Measurements from ENCODE around the gene AHR.

The AHR gene

DNA sequence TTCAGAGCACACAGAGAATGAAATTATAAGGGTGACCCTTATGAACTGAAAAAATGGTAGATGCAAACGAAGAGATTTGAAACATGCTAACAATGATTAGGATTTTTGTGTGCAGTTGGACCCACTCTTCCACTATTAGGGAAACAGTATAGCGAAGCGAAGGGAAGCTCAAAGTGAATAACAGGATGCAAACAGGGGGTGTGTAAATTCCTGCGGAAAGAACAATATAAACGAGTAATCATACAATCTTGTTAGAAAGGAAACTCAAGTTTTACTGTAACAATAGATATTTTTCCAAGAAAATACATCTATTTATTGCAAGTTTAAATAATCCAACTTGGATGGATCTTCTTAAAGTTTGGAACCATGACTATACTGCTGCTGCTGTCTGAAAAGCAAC lies 14.7 kb downstream of the AHR start:
- H3K4ac ChIP-seq (ENCODE audit: low read depth in 1 of 2, low read length in 2 of 2), result peak overlapping the region in 1 of 2 experiments; percentile 28
- 86% methylated on average over 4 of the region's 5 CpGs for WGBS

GRCh38 chr7:17315974-17316373 lies 17.5 kb downstream of the AHR start:
- Histone ChIP-seq H3K14ac (ENCODE audit: low read length in 2 of 2) (no peak overlapping the region), H2BK15ac (ENCODE audit: low read depth, poor library complexity, severe bottlenecking) (no peak overlapping the region), H3K18ac (ENCODE audit: low read depth in 1 of 2, low read length in 2 of 2) (peak overlapping the region in 1 of 2 experiments; percentile 57), H3K23ac (ENCODE audit: low read length in 2 of 2) (no peak overlapping the region), H3K4me2 (ENCODE audit: low read length, poor library complexity, severe bottlenecking) (no peak overlapping the region), H3K4me3 (ENCODE audit: insufficient read depth in 1 of 2, low read depth in 1 of 2, low read length in 2 of 2) (no peak overlapping the region), H2BK120ac (ENCODE audit: low read depth, low read length) (no peak overlapping the region), H3K36me3 (ENCODE audit: control insufficient read depth in 1 of 2, insufficient read depth in 2 of 2, low read depth in 1 of 2, low read length in 2 of 2) (peaks cover 7 to 24% of the 10 kb centered on the region in 2 experiments), H3K9ac (ENCODE audit: low read length) (no peak overlapping the region), H3K79me1 (replicated peaks; ENCODE audit: low read length, poor library complexity, severe bottlenecking) (peaks cover 1% of the 10 kb centered on the region), H3K9me3 (ENCODE audit: control insufficient read depth, low read length) (no peaks in the 10 kb centered on the region), H3K27me3 (ENCODE audit: control insufficient read depth in 1 of 2, insufficient read depth in 1 of 2, low read length in 2 of 2) (no peaks in the 10 kb centered on the region), H2BK12ac (ENCODE audit: low read length in 2 of 2) (peak overlapping the region in 1 of 2 experiments; percentile 24), H3K27ac (ENCODE audit: low read length, poor library complexity, severe bottlenecking) (no peak overlapping the region), H2BK5ac (ENCODE audit: low read depth, low read length, poor library complexity, severe bottlenecking) (no peak overlapping the region), H4K91ac (ENCODE audit: low read length) (no peak overlapping the region), H2AFZ (ENCODE audit: low read depth, low read length) (no peak overlapping the region), H3K4me1 (ENCODE audit: control insufficient read depth, insufficient read depth, low read depth, low read length) (peaks cover 3% of the 10 kb centered on the region), H3K4ac (ENCODE audit: low read depth in 1 of 2, low read length in 2 of 2) (no peak overlapping the region), H2AK5ac (ENCODE audit: low read length, severe bottlenecking) (no peak overlapping the region), H4K8ac (ENCODE audit: low read length) (no peak overlapping the region)
- DNase-seq, result no peak

More for the DNA sequence above, 14.7 kb downstream of the AHR start:
- H3K23ac ChIP-seq (ENCODE audit: low read length in 2 of 2), result no peak overlapping the region
- no peak overlapping the region for H3K9ac ChIP-seq (ENCODE audit: low read length)
- peaks cover 7 to 32% of the 10 kb centered on the region in 2 experiments for H3K36me3 ChIP-seq (ENCODE audit: control insufficient read depth in 1 of 2, insufficient read depth in 2 of 2, low read depth in 1 of 2, low read length in 2 of 2)
- no peak overlapping the region for H3K4me3 ChIP-seq (ENCODE audit: insufficient read depth in 1 of 2, low read depth in 1 of 2, low read length in 2 of 2)
- H4K91ac ChIP-seq (ENCODE audit: low read length), result no peak overlapping the region
- H2BK15ac ChIP-seq (ENCODE audit: low read depth, poor library complexity, severe bottlenecking), result no peak overlapping the region
- H3K27me3 ChIP-seq (ENCODE audit: control insufficient read depth in 1 of 2, insufficient read depth in 1 of 2, low read length in 2 of 2), result no peaks in the 10 kb centered on the region
- no peaks in the 10 kb centered on the region for H3K9me3 ChIP-seq (ENCODE audit: control insufficient read depth, low read length)
- no peak for DNase-seq
- peaks cover 3% of the 10 kb centered on the region for H3K4me1 ChIP-seq (ENCODE audit: control insufficient read depth, insufficient read depth, low read depth, low read length)
- H3K18ac ChIP-seq (ENCODE audit: low read depth in 1 of 2, low read length in 2 of 2), result no peak overlapping the region
- H2BK5ac ChIP-seq (ENCODE audit: low read depth, low read length, poor library complexity, severe bottlenecking), result no peak overlapping the region
- no peak overlapping the region for H4K8ac ChIP-seq (ENCODE audit: low read length)
- H2AFZ ChIP-seq (ENCODE audit: low read depth, low read length), result no peak overlapping the region
- H3K27ac ChIP-seq (ENCODE audit: low read length, poor library complexity, severe bottlenecking), result no peak overlapping the region
- peaks cover 1% of the 10 kb centered on the region for H3K79me1 ChIP-seq (replicated peaks; ENCODE audit: low read length, poor library complexity, severe bottlenecking)
- H2BK12ac ChIP-seq (ENCODE audit: low read length in 2 of 2), result no peak overlapping the region
- no peak overlapping the region for H3K14ac ChIP-seq (ENCODE audit: low read length in 2 of 2)
- no peak overlapping the region for H3K4me2 ChIP-seq (ENCODE audit: low read length, poor library complexity, severe bottlenecking)
- H2BK120ac ChIP-seq (ENCODE audit: low read depth, low read length), result no peak overlapping the region
- no peak overlapping the region for H2AK5ac ChIP-seq (ENCODE audit: low read length, severe bottlenecking)

- no peak overlapping the region for H3K14ac ChIP-seq (ENCODE audit: low read length in 2 of 2)
- no peak overlapping the region for H3K9ac ChIP-seq (ENCODE audit: low read length)
- no peak overlapping the region for H4K8ac ChIP-seq (ENCODE audit: low read length)
- H3K9me3 ChIP-seq (ENCODE audit: control insufficient read depth, low read length), result no peaks in the 10 kb centered on the region
- no peaks in the 10 kb centered on the region for H3K4me1 ChIP-seq (ENCODE audit: control insufficient read depth, insufficient read depth, low read depth, low read length)
- no peak overlapping the region for H3K23ac ChIP-seq (ENCODE audit: low read length in 2 of 2)
- H2BK5ac ChIP-seq (ENCODE audit: low read depth, low read length, poor library complexity, severe bottlenecking), result no peak overlapping the region
- no peak overlapping the region for H3K27ac ChIP-seq (ENCODE audit: low read length, poor library complexity, severe bottlenecking)
- no peak overlapping the region for H3K4me2 ChIP-seq (ENCODE audit: low read length, poor library complexity, severe bottlenecking)
- H2BK12ac ChIP-seq (ENCODE audit: low read length in 2 of 2), result no peak overlapping the region
- no peak overlapping the region for H2AK5ac ChIP-seq (ENCODE audit: low read length, severe bottlenecking)
- WGBS, result 90% methylated on average over 2 of the region's 3 CpGs
- no peak overlapping the region for H2AFZ ChIP-seq (ENCODE audit: low read depth, low read length)
- no peak overlapping the region for H3K18ac ChIP-seq (ENCODE audit: low read depth in 1 of 2, low read length in 2 of 2)
- H4K91ac ChIP-seq (ENCODE audit: low read length), result no peak overlapping the region
- no peak overlapping the region for H3K4me3 ChIP-seq (ENCODE audit: insufficient read depth in 1 of 2, low read depth in 1 of 2, low read length in 2 of 2)
- no peaks in the 10 kb centered on the region for H3K27me3 ChIP-seq (ENCODE audit: control insufficient read depth in 1 of 2, insufficient read depth in 1 of 2, low read length in 2 of 2)
- H3K36me3 ChIP-seq (ENCODE audit: control insufficient read depth in 1 of 2, insufficient read depth in 2 of 2, low read depth in 1 of 2, low read length in 2 of 2), result peaks cover 3 to 11% of the 10 kb centered on the region in 2 experiments
- peak; percentile 70 for DNase-seq
- H2BK120ac ChIP-seq (ENCODE audit: low read depth, low read length), result no peak overlapping the region
- H3K79me1 ChIP-seq (replicated peaks; ENCODE audit: low read length, poor library complexity, severe bottlenecking), result peaks cover under 1% of the 10 kb centered on the region
- H2BK15ac ChIP-seq (ENCODE audit: low read depth, poor library complexity, severe bottlenecking), result no peak overlapping the region
- H3K4ac ChIP-seq (ENCODE audit: low read depth in 1 of 2, low read length in 2 of 2), result no peak overlapping the region
These were observed 19.7 kb downstream of the AHR start for GRCh38 chr7:17318146-17318545.

GRCh38 chr7:17319164-17320101 lies 21.0 kb downstream of the AHR start:
- H3K79me1 ChIP-seq (replicated peaks; ENCODE audit: low read length, poor library complexity, severe bottlenecking), result no peaks in the 10 kb centered on the region
- H3K27me3 ChIP-seq (ENCODE audit: control insufficient read depth in 1 of 2, insufficient read depth in 1 of 2, low read length in 2 of 2), result no peaks in the 10 kb centered on the region
- H4K8ac ChIP-seq (ENCODE audit: low read length), result no peak overlapping the region
- H3K4me2 ChIP-seq (ENCODE audit: low read length, poor library complexity, severe bottlenecking), result no peak overlapping the region
- no peak overlapping the region for H2AFZ ChIP-seq (ENCODE audit: low read depth, low read length)
- H2AK5ac ChIP-seq (ENCODE audit: low read length, severe bottlenecking), result no peak overlapping the region
- H3K4me3 ChIP-seq (ENCODE audit: insufficient read depth in 1 of 2, low read depth in 1 of 2, low read length in 2 of 2), result no peak overlapping the region
- 96% methylated on average over 3 of the region's 4 CpGs for WGBS
- no peak overlapping the region for H2BK15ac ChIP-seq (ENCODE audit: low read depth, poor library complexity, severe bottlenecking)
- H3K36me3 ChIP-seq (ENCODE audit: control insufficient read depth in 1 of 2, insufficient read depth in 2 of 2, low read depth in 1 of 2, low read length in 2 of 2), result peaks cover 3 to 20% of the 10 kb centered on the region in 2 experiments
- H3K18ac ChIP-seq (ENCODE audit: low read depth in 1 of 2, low read length in 2 of 2), result no peak overlapping the region
- no peaks in the 10 kb centered on the region for H3K4me1 ChIP-seq (ENCODE audit: control insufficient read depth, insufficient read depth, low read depth, low read length)
- H3K9ac ChIP-seq (ENCODE audit: low read length), result no peak overlapping the region
- no peak overlapping the region for H3K4ac ChIP-seq (ENCODE audit: low read depth in 1 of 2, low read length in 2 of 2)
- DNase-seq, result no peak
- H3K27ac ChIP-seq (ENCODE audit: low read length, poor library complexity, severe bottlenecking), result peak overlapping the region; percentile 47
- no peak overlapping the region for H2BK12ac ChIP-seq (ENCODE audit: low read length in 2 of 2)
- H3K14ac ChIP-seq (ENCODE audit: low read length in 2 of 2), result no peak overlapping the region
- H3K9me3 ChIP-seq (ENCODE audit: control insufficient read depth, low read length), result no peaks in the 10 kb centered on the region
- no peak overlapping the region for H4K91ac ChIP-seq (ENCODE audit: low read length)
- H3K23ac ChIP-seq (ENCODE audit: low read length in 2 of 2), result no peak overlapping the region
- H2BK120ac ChIP-seq (ENCODE audit: low read depth, low read length), result no peak overlapping the region
- no peak overlapping the region for H2BK5ac ChIP-seq (ENCODE audit: low read depth, low read length, poor library complexity, severe bottlenecking)
